GM18526 (cell line): Measurements from ENCODE around the gene FZD8.

ENCODE experiments used
- POLR2A ChIP-seq: IDR thresholded peaks from 3 replicates; pipeline ENCODE4 v1.6.1; 2011; ENCODE audit not compliant: insufficient read length; ENCODE audit errors: extremely low read depth

FZD8 gene

DNA sequence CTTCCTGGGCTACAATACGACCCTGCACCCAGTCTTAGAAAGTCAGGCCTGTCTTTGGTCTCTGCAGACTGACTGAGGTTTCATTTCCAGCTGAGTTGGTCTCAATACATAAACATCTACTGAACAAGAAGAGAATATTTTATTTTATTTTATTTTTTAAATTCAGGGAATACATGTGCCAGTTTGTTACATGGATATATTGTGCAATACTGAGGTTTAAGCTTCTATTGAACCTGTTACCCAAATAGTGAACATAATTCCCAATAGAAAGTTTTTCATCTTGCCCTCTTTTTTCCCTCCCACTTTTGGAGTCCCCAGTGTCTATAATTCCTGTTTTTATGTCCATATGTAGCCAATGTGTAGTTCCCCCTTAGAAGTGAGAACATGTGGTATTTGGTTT is 10.7 kb downstream of the FZD8 start:
- TF ChIP-seq POLR2A = no peak

DNA sequence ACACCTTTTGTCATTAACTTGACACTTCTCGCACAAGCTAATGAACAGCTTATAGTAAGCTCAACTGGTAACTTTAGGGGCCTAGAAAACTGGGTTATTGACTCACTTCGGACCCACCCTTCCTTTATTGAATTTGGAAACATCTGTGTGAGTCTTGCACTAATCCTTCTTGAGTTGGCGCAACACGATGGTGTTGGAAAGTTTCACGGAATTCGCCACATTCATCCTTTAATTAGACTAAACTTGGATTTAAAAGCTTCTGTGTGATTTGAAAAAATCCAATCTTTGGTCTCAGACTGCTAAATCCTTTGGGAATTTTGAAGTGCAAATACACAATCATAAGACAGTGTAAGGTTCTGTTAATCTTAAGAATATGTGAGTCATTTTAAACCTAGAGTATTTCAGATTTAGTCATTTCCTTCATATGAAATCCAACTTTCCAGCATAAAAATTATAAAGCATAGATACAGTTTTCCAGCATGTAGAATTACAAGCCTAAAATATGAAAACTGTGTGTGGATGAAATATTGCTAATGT is 15.1 kb downstream of the FZD8 start:
- no peak for TF ChIP-seq POLR2A

DNA sequence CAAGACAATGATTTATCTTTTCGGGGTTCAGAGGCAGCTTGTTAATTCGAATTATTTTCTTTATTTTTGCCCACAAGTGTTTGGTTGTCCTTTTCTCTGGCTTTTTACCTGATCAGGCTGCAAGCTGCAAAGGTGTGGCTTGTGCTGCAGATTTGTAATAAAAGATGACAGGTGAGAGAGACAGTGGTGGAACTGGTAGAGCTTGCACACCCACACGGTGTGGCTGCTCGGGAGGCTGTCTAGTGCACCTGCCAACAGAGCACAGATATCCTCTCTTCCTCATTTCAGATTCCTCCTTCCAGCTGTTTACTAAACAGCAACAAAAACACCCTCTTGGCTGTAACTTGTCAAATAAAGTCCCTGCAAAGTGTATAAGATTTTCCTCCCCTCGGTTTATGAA is 27.8 kb downstream of the FZD8 start:
- TF ChIP-seq POLR2A = no peak

DNA sequence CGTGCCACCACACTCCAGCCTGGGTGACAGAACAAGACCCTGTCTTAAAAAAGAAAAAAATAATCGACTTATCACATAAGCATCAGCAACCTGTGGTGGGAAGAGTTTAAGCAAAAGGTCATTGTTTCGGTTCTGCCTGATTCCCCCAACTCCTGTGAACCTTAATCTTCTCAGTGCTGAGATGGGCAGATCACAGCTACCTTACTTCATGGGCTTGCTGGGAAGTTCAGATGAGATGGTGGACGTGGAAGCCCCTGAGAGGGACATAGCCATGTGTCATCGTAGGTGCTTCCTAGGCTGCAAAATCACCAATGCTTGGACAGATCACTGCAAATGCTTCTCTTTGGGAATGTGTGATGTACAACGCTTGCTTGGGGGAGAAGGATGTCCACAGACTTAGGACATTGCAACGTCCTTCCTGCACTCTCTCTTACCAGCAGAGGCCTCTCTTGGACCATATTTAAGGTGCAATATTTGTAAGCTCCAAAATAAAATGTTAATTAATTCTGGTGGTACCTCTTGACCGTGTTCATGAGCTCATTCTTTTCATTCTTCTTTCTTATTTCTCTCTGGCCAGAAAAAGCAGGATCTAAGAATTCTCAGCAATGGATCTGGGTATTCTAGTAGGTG is 28.4 kb downstream of the FZD8 start:
- no peak for TF ChIP-seq POLR2A

DNA sequence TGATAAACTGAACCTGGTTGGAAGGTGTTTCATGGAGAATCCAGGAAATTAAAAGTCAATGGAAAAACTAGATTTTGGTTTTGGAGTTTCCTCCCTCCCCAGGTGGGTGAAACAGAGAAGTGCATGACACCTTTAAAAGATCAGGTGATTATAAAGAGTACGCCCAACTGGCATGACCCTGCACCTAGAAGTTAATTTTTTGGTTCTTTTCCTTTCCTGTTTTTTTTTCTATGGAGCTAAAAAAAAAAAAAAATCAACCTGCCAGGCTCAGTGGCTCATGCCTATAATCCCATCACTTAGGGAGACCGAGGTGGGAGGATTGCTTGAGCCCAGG is 29.0 kb downstream of the FZD8 start:
- no peak for TF ChIP-seq POLR2A

DNA sequence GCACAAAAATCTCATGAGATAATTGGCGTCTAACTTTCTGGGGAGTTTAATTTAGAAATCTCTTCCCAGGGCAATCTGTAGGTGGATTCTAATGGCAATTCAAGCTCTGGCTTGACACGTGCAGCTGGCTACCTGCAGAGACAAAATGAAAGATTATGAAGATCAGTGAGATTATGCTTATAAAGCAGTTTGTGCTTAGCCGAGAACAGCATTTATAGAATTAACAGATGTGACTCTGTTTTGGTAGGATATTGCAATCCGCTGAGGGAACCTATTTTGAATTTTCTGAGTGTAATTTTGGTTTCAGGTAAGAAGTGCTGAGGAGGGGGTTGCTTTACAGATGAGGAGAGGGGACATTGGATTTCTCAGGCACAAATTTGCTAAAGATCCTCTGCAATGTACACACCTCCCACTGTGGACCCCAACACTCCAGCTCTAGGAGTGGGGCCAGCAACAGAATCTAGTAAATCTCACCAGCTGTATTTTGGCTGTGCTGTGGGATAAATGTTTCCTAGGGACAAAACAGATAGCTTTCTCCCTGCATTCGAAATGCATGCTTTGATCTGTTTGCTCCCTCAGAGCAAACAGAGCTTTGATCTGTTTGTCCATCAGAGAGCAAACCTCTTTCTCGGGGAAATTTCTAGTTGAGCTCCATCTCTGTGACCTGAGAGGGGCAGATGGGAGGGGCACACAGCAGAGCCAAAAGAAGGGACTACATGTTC is 29.6 kb downstream of the FZD8 start:
- TF ChIP-seq POLR2A = no peak

DNA sequence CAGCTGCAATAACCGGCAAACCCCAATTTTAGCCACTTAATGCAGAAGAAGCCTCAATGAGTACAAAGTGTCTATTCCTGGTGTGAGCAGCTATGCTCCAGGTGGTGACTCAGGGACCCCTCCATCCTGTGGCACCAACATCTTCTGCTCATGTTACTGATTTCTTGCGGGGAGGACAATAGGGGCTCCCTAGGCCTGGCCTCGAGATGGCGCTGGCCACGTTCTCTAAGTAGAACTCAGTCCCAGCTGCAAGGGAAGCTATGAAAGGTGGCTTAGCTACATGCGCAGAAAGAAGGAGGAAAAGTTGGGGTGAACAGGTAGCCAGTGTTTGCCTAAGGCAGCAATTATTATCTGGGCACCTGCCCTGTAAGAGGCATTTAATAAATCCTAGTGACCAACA is 30.3 kb downstream of the FZD8 start:
- no peak for TF ChIP-seq POLR2A

DNA sequence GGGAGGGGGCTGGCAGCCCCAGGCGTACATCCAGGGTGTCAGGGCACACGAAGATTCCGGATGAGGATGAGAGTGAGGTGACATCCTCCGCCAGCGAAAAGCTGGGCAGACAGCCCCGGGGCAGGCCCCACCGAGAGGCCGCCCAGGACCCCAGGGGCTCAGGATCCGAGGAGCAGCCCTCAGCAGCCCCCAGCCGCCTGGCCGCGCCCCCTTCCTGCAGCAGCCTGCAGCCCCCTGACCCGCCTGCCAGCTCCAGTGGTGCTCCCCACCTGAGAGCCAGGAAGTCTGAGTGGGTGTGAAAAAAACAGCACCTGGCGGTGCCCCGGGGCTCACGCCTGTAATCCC is 33.8 kb downstream of the FZD8 start:
- TF ChIP-seq POLR2A = no peak

DNA sequence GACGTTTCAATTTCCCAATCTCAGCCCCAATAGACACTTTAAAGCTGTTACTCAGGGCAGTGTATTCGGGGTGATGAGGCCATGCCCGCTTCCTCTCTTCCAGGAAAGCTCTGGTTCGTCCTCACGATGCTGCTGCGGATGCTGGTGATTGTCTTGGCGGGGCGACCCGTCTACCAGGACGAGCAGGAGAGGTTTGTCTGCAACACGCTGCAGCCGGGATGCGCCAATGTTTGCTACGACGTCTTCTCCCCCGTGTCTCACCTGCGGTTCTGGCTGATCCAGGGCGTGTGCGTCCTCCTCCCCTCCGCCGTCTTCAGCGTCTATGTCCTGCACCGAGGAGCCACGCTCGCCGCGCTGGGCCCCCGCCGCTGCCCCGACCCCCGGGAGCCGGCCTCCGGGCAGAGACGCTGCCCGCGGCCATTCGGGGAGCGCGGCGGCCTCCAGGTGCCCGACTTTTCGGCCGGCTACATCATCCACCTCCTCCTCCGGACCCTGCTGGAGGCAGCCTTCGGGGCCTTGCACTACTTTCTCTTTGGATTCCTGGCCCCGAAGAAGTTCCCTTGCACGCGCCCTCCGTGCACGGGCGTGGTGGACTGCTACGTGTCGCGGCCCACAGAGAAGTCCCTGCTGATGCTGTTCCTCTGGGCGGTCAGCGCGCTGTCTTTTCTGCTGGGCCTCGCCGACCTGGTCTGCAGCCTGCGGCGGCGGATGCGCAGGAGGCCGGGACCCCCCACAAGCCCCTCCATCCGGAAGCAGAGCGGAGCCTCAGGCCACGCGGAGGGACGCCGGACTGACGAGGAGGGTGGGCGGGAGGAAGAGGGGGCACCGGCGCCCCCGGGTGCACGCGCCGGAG is 34.4 kb downstream of the FZD8 start:
- no peak for TF ChIP-seq POLR2A

DNA sequence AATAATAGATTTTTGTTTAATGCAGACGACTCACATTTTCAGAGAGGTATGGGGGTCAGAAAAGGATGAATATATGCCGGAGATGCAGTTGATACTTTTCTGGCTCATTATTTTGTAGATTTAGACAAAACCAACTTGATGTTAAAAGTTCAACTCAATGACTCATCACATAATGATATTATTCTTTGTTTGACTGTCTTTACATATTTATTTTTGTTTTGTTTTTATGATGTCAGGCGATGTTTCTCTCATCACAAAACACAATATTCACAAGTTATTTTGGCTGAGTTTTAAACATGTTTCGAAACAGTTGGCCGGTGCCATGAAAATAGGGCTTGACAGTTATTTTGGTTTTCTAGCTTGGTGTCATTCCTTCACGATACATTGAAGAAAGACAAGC is 35.7 kb downstream of the FZD8 start:
- no peak for TF ChIP-seq POLR2A

DNA sequence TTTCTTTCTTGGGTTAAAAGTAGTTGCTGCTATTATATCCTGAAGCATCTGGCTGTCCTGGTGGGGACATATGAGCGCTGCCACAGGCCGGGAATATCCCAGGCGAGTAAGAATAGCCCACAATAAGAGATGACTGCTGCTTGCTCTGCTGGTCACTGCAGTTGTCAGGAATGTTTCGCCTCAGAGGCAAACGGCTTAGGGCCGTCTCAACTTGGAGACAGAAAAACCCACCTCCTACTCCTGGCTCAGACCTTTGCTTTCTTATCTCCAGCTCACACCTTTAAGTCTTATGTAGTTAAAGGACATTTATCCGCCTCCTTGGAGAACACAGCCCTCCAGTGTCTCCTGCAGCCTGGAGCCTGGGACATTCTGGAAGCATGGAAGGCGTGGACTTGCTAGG is 36.9 kb downstream of the FZD8 start, which contains the start of gene GJD4:
TSS of gene GJD4 (plus strand) at position 151 of the 400 bp plus-strand sequence. CDS start at position 378, 227 bp downstream.
- TF ChIP-seq POLR2A = no peak

DNA sequence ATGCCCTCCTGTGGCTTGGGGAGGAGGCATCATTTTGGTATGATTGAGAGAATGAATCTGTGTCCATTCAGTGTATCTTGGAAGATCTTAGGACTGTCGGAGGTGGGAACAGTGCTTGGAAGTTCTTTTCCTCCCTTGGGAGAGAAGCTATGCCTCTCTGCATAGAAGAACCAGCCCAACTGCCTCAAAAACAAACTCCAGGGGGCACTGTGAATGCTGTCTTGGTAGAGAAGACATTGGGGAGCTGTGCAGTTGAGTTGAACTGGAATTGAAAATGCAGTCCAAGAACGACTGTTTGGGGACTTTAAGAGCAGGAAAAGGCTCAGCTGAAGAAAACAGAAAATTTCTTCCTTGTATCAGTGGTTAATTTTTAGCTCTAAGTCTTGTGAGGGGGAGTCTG is 41.9 kb downstream of the FZD8 start:
- no peak for TF ChIP-seq POLR2A

DNA sequence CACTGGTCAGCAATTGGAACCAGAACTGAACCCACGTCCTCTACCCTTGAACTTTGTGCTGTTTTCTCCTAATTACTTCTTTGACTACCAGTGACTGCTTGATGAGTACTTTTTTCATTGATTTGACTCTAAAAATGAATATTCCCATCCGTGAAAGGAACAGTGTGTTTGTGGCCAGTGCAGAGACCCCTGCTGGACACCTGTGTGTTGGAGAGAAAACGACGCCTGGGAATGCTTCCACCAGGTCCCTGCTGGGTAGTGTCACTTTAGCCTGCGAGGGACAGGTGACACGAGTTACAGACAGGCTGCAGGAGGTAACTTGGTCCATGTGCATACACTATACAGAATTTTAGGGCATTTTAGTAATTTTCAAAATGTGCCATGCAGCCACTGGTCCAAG is 43.7 kb downstream of the FZD8 start:
- TF ChIP-seq POLR2A = no peak

DNA sequence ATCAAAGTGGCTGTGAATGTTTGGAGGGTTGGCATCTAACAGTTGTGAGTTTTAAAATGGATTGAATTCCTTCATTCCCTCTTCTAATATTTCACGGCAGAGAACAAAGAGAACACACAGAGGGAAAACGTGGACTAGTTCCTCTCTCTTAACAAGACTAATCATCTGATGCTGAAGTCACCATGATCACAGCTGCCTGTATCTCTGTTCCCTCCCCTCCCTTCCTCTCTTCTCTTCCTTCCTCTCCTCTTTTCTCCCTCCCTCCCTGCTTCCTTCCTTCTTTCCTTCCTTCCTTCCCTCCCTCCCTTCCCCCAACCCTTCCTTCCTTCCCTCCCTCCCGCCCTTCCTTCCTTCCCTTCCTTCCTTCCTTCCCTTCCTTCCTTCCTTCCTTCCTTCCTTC is 47.0 kb downstream of the FZD8 start:
- TF ChIP-seq POLR2A = no peak

DNA sequence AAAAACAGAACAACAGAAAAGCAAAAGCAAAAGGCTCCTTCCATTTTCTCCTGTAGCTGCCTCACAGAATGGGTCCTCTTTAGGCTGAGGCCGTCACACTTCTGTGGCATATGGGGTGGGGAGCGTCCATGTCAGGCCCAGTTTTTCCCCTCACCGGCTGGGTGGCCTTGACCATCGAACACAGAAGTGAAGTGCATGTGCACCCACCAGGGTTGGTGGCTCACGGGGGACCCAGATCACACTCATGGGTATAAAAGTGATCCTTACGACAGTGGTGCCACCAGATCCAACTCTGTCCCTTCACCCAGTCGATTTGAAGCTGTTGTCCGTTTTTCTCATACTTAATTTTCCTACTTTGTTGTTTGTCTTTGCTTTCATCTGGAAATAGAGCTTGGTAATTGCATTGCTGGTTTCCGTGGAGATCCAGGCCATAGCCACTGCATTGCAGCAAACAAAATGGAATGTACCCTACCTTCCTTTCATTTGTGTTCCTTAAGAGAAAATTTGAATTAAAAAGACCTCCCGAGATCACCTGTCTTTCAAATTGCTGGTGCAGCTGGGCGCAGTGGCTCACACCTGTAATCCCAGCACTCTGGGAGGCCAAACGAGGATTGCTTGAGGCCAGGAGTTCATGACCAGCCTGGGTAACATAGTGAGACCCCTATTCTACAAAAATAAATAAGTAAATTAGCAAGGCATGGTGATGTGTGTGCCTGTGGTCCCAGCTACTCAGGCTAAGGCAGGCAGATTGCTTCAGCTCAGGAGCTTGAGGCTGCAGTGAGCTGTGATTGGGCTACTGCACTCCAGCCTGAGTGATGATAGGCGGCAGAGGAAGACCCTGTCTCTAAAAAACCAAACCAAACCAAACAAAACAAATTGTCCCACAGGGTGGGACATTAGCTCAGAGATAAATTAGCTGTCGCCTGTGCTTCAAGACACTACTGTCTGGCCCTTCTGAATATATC is 47.7 kb downstream of the FZD8 start:
- TF ChIP-seq POLR2A = no peak
